ENCODE measurements around the gene LHX2. TPM values are rescaled to one million over a fixed set of nuclear protein-coding genes. Genes with fewer than 3 reads are reported as not detected.

LHX2 gene
- total RNA-seq, 1 experiment from 2014 or later: 0.26 TPM

DNA sequence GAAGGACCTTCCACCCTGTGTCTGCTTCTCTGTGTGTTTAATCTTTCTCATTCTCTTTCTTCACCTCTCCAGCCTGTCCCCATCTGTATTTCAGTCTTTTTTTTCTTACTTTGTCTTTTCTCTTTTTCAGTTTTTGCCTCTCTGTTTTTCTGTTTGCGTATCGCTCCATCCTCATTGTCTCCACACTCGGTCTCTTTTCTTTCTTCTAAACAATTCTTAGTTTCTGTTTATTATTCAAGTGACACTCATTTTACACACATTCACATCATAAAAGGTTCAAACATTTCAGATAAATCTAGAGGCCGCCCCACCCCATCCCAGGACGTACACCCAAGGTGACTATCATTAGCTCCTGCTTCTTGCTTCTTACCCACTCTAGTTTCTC is 9.8 kb downstream of the LHX2 start:
- peaks cover 87% of the 10 kb centered on the region for H3K27me3 ChIP-seq (replicated peaks; ENCODE audit: insufficient read depth, low read depth, low read length, poor library complexity)
- ChIA-PET CTCF (no interaction called here), POLR2A (ENCODE audit: low non-redundant PET) (no interaction called here)
- no peak for DNase-seq (ENCODE audit: low spot score)
- no peaks in the 10 kb centered on the region for H3K36me3 ChIP-seq (ENCODE audit: insufficient read depth, low read length, poor library complexity, severe bottlenecking)
- intact Hi-C loops (cut with micrococcal nuclease; ENCODE audit: unreplicated experiment): no loop called here
- no peaks in the 10 kb centered on the region for H3K9me3 ChIP-seq (ENCODE audit: low read depth, low read length, poor library complexity, severe bottlenecking)
- H3K4me3 ChIP-seq (ENCODE audit: low read depth, low read length, poor library complexity, severe bottlenecking): no peak overlapping the region
- TF ChIP-seq EZH2 (IDR thresholded peaks at IDR 0.05; ENCODE audit: borderline replicate concordance, low read depth, low read length, poor library complexity, severe bottlenecking): no peak
- TF ChIP-seq, protein P1, sequence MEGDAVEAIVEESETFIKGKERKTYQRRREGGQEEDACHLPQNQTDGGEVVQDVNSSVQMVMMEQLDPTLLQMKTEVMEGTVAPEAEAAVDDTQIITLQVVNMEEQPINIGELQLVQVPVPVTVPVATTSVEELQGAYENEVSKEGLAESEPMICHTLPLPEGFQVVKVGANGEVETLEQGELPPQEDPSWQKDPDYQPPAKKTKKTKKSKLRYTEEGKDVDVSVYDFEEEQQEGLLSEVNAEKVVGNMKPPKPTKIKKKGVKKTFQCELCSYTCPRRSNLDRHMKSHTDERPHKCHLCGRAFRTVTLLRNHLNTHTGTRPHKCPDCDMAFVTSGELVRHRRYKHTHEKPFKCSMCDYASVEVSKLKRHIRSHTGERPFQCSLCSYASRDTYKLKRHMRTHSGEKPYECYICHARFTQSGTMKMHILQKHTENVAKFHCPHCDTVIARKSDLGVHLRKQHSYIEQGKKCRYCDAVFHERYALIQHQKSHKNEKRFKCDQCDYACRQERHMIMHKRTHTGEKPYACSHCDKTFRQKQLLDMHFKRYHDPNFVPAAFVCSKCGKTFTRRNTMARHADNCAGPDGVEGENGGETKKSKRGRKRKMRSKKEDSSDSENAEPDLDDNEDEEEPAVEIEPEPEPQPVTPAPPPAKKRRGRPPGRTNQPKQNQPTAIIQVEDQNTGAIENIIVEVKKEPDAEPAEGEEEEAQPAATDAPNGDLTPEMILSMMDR (conservative IDR thresholded peaks at IDR 0.05; ENCODE audit: low read depth, low read length): no peak
- BruUV-seq (replicated peaks): no TSS peak
- H3K4me1 ChIP-seq (ENCODE audit: insufficient read depth, low read length, poor library complexity, severe bottlenecking): peaks cover 8% of the 10 kb centered on the region
- H3K27ac ChIP-seq (ENCODE audit: low read depth, low read length, poor library complexity, severe bottlenecking): no peak overlapping the region

DNA sequence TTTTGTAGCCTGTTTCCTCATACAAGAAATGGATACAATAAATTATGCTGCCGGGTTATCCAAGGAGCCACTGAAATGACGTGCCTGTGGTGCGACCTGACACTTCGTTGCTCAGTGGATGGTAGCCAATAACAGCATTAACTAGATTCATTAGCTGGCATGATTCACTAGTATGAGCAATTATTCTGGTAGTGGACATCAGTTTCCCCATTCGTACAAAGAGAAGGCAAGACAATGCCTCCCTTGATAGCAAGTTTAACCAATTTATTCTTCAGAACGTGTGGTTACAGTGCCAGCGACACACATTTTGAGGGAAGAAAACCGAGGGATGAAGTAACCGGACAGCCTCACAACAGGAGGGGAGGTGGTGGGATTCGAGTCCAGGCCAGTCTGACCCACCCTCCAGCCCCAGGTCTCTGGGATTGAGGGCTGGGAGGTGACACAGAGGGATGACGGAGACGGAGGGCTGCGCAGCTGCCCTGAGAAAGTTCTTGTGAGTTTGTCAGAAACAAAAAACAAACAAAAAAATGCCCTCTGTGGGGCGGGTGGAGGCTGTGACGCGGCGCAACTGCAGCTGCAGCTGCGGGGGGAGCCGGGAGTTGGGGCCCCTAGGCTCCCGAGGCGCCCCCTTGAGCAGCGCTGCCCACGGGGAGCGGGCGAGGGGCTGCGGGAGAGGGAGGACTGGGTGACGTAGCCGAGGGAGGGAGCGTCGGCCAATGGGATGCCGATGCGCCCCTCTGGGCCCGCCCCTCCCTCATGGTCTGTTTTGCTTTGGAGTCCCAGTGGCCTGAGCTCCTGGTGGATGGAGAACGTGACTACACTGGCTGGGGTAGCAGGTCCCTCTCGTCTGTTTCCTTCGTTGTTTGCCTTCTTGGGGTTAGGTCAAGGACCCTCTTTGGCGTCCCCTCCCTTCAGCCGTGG is 10.9 kb downstream of the LHX2 start:
- intact Hi-C loops (cut with micrococcal nuclease; ENCODE audit: unreplicated experiment): no loop called here
- BruUV-seq (replicated peaks): no TSS peak
- H3K4me3 ChIP-seq (ENCODE audit: low read depth, low read length, poor library complexity, severe bottlenecking): no peak overlapping the region
- H3K36me3 ChIP-seq (ENCODE audit: insufficient read depth, low read length, poor library complexity, severe bottlenecking): no peaks in the 10 kb centered on the region
- peak; percentile 45 for DNase-seq (ENCODE audit: low spot score)
- H3K27ac ChIP-seq (ENCODE audit: low read depth, low read length, poor library complexity, severe bottlenecking): no peak overlapping the region
- peaks cover 83% of the 10 kb centered on the region for H3K27me3 ChIP-seq (replicated peaks; ENCODE audit: insufficient read depth, low read depth, low read length, poor library complexity)
- CTCF ChIA-PET: interaction anchor here (0.9 kb wide), 1 partner anchor 18 kb away, joined by 4 read pairs; no protein-coding TSS in a partner anchor
- TF ChIP-seq EZH2 (IDR thresholded peaks at IDR 0.05; ENCODE audit: borderline replicate concordance, low read depth, low read length, poor library complexity, severe bottlenecking): peak; percentile 67
- TF ChIP-seq, protein P1 (conservative IDR thresholded peaks at IDR 0.05; ENCODE audit: low read depth, low read length): no peak
- POLR2A ChIA-PET (ENCODE audit: low non-redundant PET): no interaction called here
- H3K9me3 ChIP-seq (ENCODE audit: low read depth, low read length, poor library complexity, severe bottlenecking): no peaks in the 10 kb centered on the region
- H3K4me1 ChIP-seq (ENCODE audit: insufficient read depth, low read length, poor library complexity, severe bottlenecking): peaks cover 8% of the 10 kb centered on the region

GRCh38 chr9:124024107-124024506 is 12.5 kb downstream of the LHX2 start:
- no peak for DNase-seq (ENCODE audit: low spot score)
- CTCF ChIA-PET: no interaction called here
- POLR2A ChIA-PET (ENCODE audit: low non-redundant PET): no interaction called here
- no peak overlapping the region for H3K4me3 ChIP-seq (ENCODE audit: low read depth, low read length, poor library complexity, severe bottlenecking)
- no TSS peak for BruUV-seq (replicated peaks)
- no peaks in the 10 kb centered on the region for H3K9me3 ChIP-seq (ENCODE audit: low read depth, low read length, poor library complexity, severe bottlenecking)
- H3K27me3 ChIP-seq (replicated peaks; ENCODE audit: insufficient read depth, low read depth, low read length, poor library complexity): peaks cover 73% of the 10 kb centered on the region
- intact Hi-C loops (cut with micrococcal nuclease; ENCODE audit: unreplicated experiment): no loop called here
- H3K27ac ChIP-seq (ENCODE audit: low read depth, low read length, poor library complexity, severe bottlenecking): no peak overlapping the region
- H3K36me3 ChIP-seq (ENCODE audit: insufficient read depth, low read length, poor library complexity, severe bottlenecking): no peaks in the 10 kb centered on the region
- TF ChIP-seq EZH2 (IDR thresholded peaks at IDR 0.05; ENCODE audit: borderline replicate concordance, low read depth, low read length, poor library complexity, severe bottlenecking): no peak
- TF ChIP-seq, protein P1 (conservative IDR thresholded peaks at IDR 0.05; ENCODE audit: low read depth, low read length): no peak
- H3K4me1 ChIP-seq (ENCODE audit: insufficient read depth, low read length, poor library complexity, severe bottlenecking): no peaks in the 10 kb centered on the region
